ENCODE measurements around the gene AFTPH.

Gene AFTPH, protein sequence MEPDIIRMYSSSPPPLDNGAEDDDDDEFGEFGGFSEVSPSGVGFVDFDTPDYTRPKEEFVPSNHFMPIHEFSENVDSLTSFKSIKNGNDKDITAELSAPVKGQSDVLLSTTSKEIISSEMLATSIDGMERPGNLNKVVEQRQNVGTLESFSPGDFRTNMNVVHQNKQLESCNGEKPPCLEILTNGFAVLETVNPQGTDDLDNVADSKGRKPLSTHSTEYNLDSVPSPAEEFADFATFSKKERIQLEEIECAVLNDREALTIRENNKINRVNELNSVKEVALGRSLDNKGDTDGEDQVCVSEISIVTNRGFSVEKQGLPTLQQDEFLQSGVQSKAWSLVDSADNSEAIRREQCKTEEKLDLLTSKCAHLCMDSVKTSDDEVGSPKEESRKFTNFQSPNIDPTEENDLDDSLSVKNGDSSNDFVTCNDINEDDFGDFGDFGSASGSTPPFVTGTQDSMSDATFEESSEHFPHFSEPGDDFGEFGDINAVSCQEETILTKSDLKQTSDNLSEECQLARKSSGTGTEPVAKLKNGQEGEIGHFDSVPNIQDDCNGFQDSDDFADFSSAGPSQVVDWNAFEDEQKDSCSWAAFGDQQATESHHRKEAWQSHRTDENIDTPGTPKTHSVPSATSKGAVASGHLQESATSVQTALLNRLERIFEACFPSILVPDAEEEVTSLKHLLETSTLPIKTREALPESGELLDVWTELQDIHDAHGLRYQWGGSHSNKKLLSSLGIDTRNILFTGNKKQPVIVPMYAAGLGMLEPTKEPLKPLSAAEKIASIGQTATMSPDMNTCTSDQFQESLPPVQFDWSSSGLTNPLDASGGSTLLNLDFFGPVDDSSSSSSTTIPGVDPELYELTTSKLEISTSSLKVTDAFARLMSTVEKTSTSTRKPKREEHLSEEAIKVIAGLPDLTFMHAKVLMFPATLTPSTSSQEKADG

GRCh38 chr2:64523666-64524603 is at the start of gene AFTPH:
TSS of gene AFTPH (plus strand) at chr2:64524328. CDS start at chr2:64551475, 27,147 bp downstream.
- DNase-seq = peak; percentile 91

GRCh38 chr2:64474636-64475035 is 49.5 kb upstream of the AFTPH start:
- DNase-seq = no peak

DNA sequence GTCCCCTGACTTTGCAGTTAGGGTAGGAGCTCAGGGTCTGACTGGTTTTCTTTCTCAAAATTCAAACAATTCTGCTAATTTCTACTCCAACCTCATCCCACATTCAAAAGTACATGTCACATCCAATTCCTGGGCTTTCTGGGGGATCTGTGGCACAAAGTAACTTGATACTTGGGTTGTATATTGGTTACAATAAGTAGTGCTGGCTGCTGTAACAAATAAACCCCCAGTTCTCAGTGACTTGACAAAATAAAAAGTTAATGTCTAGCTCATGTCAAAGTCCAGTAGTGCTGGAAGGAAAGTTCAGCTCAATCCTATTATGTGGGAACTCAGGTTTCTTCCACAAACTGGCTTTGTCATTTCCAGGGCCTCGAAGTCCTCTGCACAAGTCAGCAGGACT is 47.1 kb upstream of the AFTPH start:
- DNase-seq = no peak

GRCh38 chr2:64477979-64478378 is 46.1 kb upstream of the AFTPH start:
- no peak for DNase-seq

DNA sequence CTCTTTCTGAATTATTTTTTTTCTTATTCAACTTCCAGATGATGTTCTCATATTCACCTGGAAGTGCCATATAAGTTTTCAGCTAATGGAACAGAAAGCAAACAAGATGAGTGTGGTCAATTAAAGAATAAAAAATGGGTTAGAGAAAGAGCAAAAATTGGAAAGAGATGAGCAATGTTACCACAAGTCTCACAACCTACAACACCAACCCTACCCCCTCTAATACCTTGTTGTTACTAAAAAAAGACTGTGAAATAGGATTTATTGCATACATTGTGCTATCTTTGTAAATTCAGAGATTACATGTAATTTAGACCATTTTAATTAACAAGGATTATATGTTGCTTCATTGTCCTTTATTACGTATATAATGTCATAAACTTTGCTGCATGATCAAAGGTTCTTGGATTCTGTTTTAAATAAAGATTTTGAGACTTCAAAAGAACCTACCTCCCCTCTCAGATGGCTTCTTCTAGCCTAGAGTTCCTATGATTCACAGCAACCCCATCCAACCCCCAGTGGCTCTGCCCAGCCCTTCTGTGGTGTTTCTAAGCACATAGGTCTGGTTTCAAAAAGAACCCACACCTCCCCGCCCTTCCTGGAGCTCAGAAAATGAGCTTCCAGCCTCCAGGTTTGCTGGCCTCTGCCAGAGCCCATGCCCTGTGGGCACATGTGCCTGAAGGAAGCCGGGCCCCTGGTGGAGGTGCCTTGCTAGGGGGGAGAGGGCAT is 45.5 kb upstream of the AFTPH start:
- no peak for DNase-seq

DNA sequence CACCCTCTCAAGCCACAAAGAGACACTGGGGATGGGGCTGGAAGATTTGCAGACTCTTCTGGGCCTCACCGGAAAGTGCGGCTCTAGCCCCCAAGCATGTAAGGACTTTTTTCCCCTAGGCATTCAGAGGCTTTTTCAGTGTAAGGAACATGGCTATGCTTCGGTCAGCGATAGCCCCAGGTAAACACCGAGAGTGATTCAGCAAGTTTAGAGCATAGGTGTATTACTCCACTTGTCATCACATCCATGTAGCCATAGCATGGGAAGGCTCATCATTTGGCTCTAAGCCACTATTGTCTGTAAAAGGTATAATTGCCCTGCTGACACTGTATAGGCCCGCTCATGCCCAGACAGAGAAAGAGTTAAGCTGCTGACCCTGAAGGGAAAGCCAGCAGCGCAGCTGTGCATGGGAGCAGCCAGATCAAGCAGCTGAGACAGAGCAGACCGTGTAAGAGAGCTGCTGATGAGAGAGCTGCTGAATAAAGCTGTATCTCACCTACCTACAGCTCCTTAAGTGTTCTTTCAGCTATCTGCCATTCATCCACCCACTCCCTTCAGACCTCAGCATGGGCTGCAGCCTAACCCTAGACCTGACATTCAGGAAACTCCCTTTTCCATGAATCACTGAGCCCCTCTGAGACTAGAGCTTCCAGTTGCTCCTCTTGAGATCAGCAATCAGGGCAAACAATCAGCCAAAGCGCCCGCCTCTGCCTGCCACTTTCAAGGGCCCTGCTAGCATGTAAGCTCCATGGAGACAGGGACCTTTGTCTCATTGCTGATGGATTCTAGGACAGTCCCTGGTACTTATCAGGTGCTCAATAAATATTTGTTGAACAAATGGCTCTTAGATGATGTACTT is 44.6 kb upstream of the AFTPH start:
- no peak for DNase-seq

DNA sequence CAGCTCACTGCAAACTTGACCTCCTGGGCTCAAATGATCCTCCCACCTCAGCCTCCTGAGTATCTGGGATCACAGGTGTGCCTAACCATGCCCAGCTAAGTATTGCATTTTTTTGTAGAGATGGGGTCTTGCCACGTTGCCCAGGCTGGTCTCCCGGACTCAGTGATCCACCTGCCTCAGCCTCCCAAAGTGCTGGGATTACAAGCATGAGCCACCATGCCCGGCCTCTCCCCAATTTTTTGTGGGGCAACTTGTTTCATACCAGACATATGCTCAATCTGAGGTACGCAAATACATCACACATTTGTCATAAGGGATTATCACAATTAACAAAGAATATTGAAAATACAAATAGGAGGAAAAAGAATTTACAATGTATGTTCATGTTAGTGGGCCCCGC is 42.5 kb upstream of the AFTPH start:
- no peak for DNase-seq

- no peak for DNase-seq
Measured at GRCh38 chr2:64482243-64482642, 41.9 kb upstream of the AFTPH start.

- no peak for DNase-seq
Measured at GRCh38 chr2:64482765-64483504, 41.2 kb upstream of the AFTPH start.

- DNase-seq = no peak
Measured at GRCh38 chr2:64485331-64485730, 38.8 kb upstream of the AFTPH start.

- DNase-seq = no peak
Measured at GRCh38 chr2:64485961-64486360, 38.2 kb upstream of the AFTPH start.

- no peak for DNase-seq
Measured at GRCh38 chr2:64487256-64488049, 36.7 kb upstream of the AFTPH start.

DNA sequence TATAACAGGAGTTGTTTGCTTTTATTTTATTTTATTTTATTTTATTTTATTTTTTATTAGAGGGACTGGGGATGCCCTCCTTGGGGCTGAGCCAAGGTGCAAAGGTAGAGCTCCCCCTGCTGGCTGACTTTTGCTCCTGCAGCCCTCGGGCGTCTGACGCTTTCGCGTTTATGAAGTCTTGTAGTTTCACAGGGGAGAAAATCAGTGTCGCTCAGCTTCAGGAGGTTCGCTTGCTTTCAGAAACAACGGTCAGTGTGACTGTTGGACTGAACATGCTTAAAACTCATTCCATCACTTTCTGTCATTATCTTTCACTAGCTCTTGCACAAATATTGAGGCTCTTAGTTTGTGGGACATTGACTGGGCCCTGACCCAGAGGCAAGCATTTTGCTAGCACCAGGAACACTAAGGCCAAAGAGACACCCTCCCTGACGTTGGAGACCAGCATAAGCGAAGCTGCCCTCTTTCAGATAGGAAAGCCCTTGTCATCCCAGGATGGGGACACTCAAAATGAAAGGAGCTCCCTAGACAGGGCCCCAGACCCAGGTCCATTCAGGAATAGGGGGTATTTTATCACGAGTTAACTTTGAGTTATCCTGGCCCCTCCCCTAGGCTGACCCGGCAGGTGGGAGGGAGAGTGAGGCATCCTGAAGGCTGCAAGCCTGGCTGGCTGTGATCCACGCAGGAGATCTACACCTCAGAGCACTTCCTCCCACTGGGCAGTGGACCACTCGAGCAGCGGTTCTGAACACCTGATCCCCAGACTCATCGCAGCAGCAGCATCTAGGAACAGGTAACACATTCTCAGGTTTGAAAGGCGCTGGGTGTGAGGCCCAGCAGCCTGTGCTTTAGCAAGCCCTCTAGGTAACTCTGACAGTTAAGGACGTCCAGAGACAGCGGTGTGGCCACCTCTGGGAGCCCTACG is 35.8 kb upstream of the AFTPH start:
- DNase-seq = no peak

- no peak for DNase-seq
Measured at GRCh38 chr2:64489081-64489751, 34.9 kb upstream of the AFTPH start.

DNA sequence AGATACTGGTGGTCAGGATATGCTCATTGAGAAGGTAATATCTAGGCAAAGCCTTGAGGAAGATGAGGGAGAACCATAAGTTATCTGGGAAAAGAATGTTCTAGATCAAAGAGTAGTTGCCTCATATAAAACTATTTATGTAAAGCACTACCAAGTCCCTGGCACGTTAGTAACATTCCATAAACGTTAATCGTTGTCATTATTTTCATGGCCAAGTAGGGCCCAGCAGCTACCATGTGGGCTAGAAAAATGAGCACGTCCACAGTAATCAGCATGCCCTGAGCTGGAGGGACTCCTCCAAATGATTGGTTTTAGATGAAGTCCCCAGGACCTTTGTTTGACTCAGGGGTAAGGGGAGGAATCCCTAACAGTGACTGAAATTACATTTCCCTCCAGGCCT is 32.7 kb upstream of the AFTPH start:
- DNase-seq = no peak

GRCh38 chr2:64492272-64492671 is 31.9 kb upstream of the AFTPH start:
- no peak for DNase-seq

DNA sequence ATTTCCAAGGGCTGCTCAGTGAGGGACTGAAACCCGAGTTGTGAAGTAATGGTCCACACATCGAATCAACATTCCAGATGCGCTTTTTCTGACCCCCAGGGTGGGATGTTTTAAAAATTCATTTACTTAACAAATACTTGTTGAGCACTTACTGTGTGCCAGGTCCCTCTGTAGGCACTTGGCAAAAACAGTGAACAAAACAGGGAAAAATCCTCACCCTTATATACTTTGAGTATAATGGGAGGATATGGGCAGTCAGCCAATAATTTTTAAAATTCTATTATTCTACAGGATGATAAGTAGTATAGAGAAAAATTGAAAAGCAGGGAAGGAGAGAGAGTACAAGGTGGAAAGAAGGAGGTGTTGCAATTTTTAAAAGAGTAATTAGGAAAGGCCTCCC is 31.3 kb upstream of the AFTPH start:
- DNase-seq = no peak

DNA sequence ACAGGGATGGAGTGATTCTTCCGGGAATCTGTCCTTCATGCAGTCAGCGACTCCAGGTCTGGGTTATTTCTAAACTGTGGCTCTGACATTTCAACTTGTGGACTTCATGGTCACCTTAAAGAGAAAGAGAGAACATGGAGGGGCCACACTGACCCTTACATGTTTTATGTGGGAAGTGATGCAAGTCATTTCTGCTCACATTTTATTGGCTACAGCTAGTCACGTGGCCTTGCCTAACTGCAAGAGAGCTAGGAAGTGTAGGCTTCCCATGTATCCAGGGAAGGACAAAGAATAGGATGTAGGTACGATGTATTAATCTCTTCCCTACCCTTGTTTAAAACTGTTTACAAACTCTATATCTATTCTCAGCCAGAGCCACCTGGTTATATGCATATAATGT is 30.3 kb upstream of the AFTPH start:
- no peak for DNase-seq
